Hepatocyte (in vitro differentiated cells): Measurements from ENCODE around the gene LGR4.

Source experiments
- CTCF ChIP-seq: fragments of 200-600 bp; sonication (generic); IDR thresholded peaks from 2 replicates; pipeline ENCODE4 v1.5.1; 2016; ENCODE audit warnings: antibody characterized with exemption, mild to moderate bottlenecking; ENCODE audit not compliant: poor library complexity
- EZH2 ChIP-seq: fragments of 200-600 bp; sonication (generic); IDR thresholded peaks from 2 replicates; pipeline ENCODE4 v1.6.1; 2016; ENCODE audit warnings: antibody characterized with exemption, mild to moderate bottlenecking, borderline replicate concordance
- EZH2phosphoT487 ChIP-seq: fragments of 200-600 bp; sonication (generic); IDR thresholded peaks from one replicate; pipeline ENCODE4 v1.6.1; 2018; ENCODE audit warnings: antibody characterized with exemption, mild to moderate bottlenecking, low read depth, moderate library complexity; ENCODE audit not compliant: unreplicated experiment, severe bottlenecking

GRCh38 chr11:27339941-27340340 is 132.6 kb downstream of the LGR4 start:
- TF ChIP-seq CTCF (no peak), EZH2phosphoT487 (no peak), EZH2 (no peak)
